Activated T-cell treated with anti-CD3 and anti-CD28 coated beads for 48 hours (primary cell): ENCODE data around the gene BAZ2B.

Experiments used
- DNase-seq: peaks from one replicate; pipeline ENCODE4 v3.0.0-alpha.2; 2020; ENCODE audit warnings: low read depth

BAZ2B gene

GRCh38 chr2:159573846-159574606 is 42.3 kb downstream of the BAZ2B start:
- no peak for DNase-seq

GRCh38 chr2:159573294-159573693 is 43.1 kb downstream of the BAZ2B start:
- no peak for DNase-seq

- no peak for DNase-seq
Observed at GRCh38 chr2:159572459-159572858, 43.9 kb downstream of the BAZ2B start.

- no peak for DNase-seq
Observed at GRCh38 chr2:159571540-159572260, 44.6 kb downstream of the BAZ2B start.

GRCh38 chr2:159564081-159564480 is 52.3 kb downstream of the BAZ2B start:
- DNase-seq, result no peak

- no peak for DNase-seq
Observed at GRCh38 chr2:159562248-159562647, 54.1 kb downstream of the BAZ2B start.

GRCh38 chr2:159561786-159562185 is 54.6 kb downstream of the BAZ2B start:
- DNase-seq, result no peak

- no peak for DNase-seq
Observed at GRCh38 chr2:159561242-159561641, 55.1 kb downstream of the BAZ2B start.

- DNase-seq, result no peak
Observed at GRCh38 chr2:159559034-159559433, 57.3 kb downstream of the BAZ2B start.

GRCh38 chr2:159558479-159558878 is 57.9 kb downstream of the BAZ2B start:
- no peak for DNase-seq

- no peak for DNase-seq
Observed at GRCh38 chr2:159557437-159558034, 58.8 kb downstream of the BAZ2B start.

GRCh38 chr2:159555651-159556392 is 60.5 kb downstream of the BAZ2B start:
- no peak for DNase-seq

GRCh38 chr2:159553727-159554126 is 62.6 kb downstream of the BAZ2B start:
- DNase-seq, result no peak

GRCh38 chr2:159551806-159552205 is 64.5 kb downstream of the BAZ2B start:
- DNase-seq, result no peak

- no peak for DNase-seq
Observed at GRCh38 chr2:159550231-159550630, 66.1 kb downstream of the BAZ2B start.

- DNase-seq, result no peak
Observed at GRCh38 chr2:159549234-159549633, 67.1 kb downstream of the BAZ2B start.

GRCh38 chr2:159546716-159547430 is 69.5 kb downstream of the BAZ2B start:
- DNase-seq, result no peak

- DNase-seq, result no peak
Observed at GRCh38 chr2:159546039-159546438, 70.3 kb downstream of the BAZ2B start.

- DNase-seq, result no peak
Observed at GRCh38 chr2:159545085-159545484, 71.3 kb downstream of the BAZ2B start.

GRCh38 chr2:159542101-159542500 is 74.2 kb downstream of the BAZ2B start:
- DNase-seq, result no peak

- no peak for DNase-seq
Observed at GRCh38 chr2:159539701-159540100, 76.6 kb downstream of the BAZ2B start.

- no peak for DNase-seq
Observed at GRCh38 chr2:159538801-159539200, 77.5 kb downstream of the BAZ2B start.
